HCT116 (cell line): ENCODE data around the gene BCL2L13. TPM values are rescaled to one million over a fixed set of nuclear protein-coding genes. Genes with fewer than 3 reads are reported as not detected.

Experiments used
- ATAC-seq: fragments of 200-7000 bp; cut with Tn5 transposase; 2 replicates; pipeline ENCODE4 v1.9.1; 2020; ENCODE audit warnings: mild to moderate bottlenecking, moderate library complexity
- BruUV-seq: library from RNA; stranded (reverse); fragments of 400-500 nt; replicated peaks from 2 replicates; lab custom pipeline; 2021; lab: Mats Ljungman, UMichigan
- CTCF ChIA-PET: fragments of 300-600 bp; sonication (Branson Sonifier 250); formaldehyde crosslinking; loops from one replicate; lab custom pipeline; 2021; ENCODE audit warnings: antibody characterized with exemption; lab: Charles Lee
- POLR2A ChIA-PET: fragments of 300-600, 350-600 bp; sonication (Branson Sonifier 250); formaldehyde crosslinking; loops from one replicate; lab custom pipeline; 2021; ENCODE audit warnings: antibody characterized with exemption; lab: Charles Lee
- RAD21 ChIA-PET, 2 experiments: fragments of 300-600 bp; sonication (Branson Sonifier 250); formaldehyde crosslinking; loops; one replicate each; lab custom pipeline; 2023; ENCODE audit warnings: low total read pairs in 2 of 2; ENCODE audit not compliant: uncharacterized antibody in 2 of 2, unreplicated experiment in 2 of 2, low non-redundant PET in 1 of 2; lab: Charles Lee
- DNase-seq: peaks from one replicate; pipeline ENCODE4 v3.0.0-alpha.2; 2010; ENCODE audit warnings: low read depth, low spot score
- H2AFZ ChIP-seq: fragments of 200-600 bp; shearing (Covaris generic), sonication (generic); 2 replicates; pipeline ENCODE4 v1.6.1; 2017; ENCODE audit warnings: low read depth, mixed run types, mixed read lengths, antibody characterized with exemption, low read length; ENCODE audit not compliant: poor library complexity, severe bottlenecking
- H3K27ac ChIP-seq: 2 replicates; pipeline ENCODE4 v1.5.1; 2012; ENCODE audit warnings: low read depth, low read length
- H3K27me3 ChIP-seq: fragments of 200-600 bp; sonication (generic); 2 replicates; pipeline ENCODE4 v1.6.1; 2016; ENCODE audit warnings: mixed run types, low read length, mixed read lengths; ENCODE audit not compliant: insufficient read depth
- H3K36me3 ChIP-seq, 2 experiments: fragments of 200-500 bp in 1 of 2; fragments of 200-600 bp in 1 of 2; sonication (Bioruptor generic) in 1 of 2; sonication (generic) in 1 of 2; 2 replicates each; pipeline versions ENCODE4 v1.5.1 to v1.6.1; 2014 to 2016; ENCODE audit warnings: low read length in 2 of 2, inconsistent platforms in 1 of 2, mixed read lengths in 1 of 2, mixed run types in 1 of 2; ENCODE audit not compliant: insufficient read depth in 2 of 2, control insufficient read depth in 1 of 2
- H3K4me1 ChIP-seq, 2 experiments: fragments of 200-600 bp in 1 of 2; sonication (generic) in 1 of 2; 2 replicates each; pipeline versions ENCODE4 v1.5.1 to v1.6.1; 2012 to 2017; ENCODE audit warnings: low read length in 2 of 2, inconsistent platforms in 1 of 2, mild to moderate bottlenecking in 1 of 2, mixed read lengths in 1 of 2, mixed run types in 1 of 2, moderate library complexity in 1 of 2; ENCODE audit not compliant: insufficient read depth in 2 of 2, control insufficient read depth in 1 of 2
- H3K4me2 ChIP-seq: fragments of 200-600 bp; sonication (generic); 2 replicates; pipeline ENCODE4 v1.6.1; 2017; ENCODE audit warnings: mixed run types, low read length, mixed read lengths
- H3K4me3 ChIP-seq, 2 experiments: fragments of 200-600 bp in 1 of 2; sonication (generic) in 1 of 2; replicated peaks in 1 of 2; 2 replicates each; pipeline ENCODE4 v1.5.1; 2011 to 2016; ENCODE audit warnings: low read length in 2 of 2, control low read depth in 1 of 2, low read depth in 1 of 2, mild to moderate bottlenecking in 1 of 2, mixed read lengths in 1 of 2, mixed run types in 1 of 2
- H3K79me2 ChIP-seq: fragments of 200-600 bp; sonication (generic); 2 replicates; pipeline ENCODE4 v1.6.1; 2017; ENCODE audit warnings: mild to moderate bottlenecking, mixed run types, low read length, moderate library complexity, mixed read lengths; ENCODE audit not compliant: insufficient read depth
- H3K9ac ChIP-seq: fragments of 200-600 bp; sonication (generic); 2 replicates; pipeline ENCODE4 v1.6.1; 2016; ENCODE audit warnings: low read length, mixed read lengths
- H3K9me2 ChIP-seq: fragments of 200-600 bp; sonication (generic), shearing (Covaris generic); 2 replicates; pipeline ENCODE4 v1.6.1; 2017; ENCODE audit warnings: mixed run types, mild to moderate bottlenecking, moderate library complexity; ENCODE audit not compliant: insufficient read depth
- H3K9me3 ChIP-seq, 2 experiments: fragments of 200-500 bp in 1 of 2; fragments of 200-600 bp in 1 of 2; sonication (Bioruptor generic) in 1 of 2; sonication (generic) in 1 of 2; 2 replicates each; pipeline ENCODE4 v1.6.1; 2014 to 2017; ENCODE audit warnings: low read length in 2 of 2, mixed read lengths in 2 of 2, inconsistent platforms in 1 of 2, low read depth in 1 of 2, mild to moderate bottlenecking in 1 of 2, mixed run types in 1 of 2, moderate library complexity in 1 of 2; ENCODE audit not compliant: control insufficient read depth in 1 of 2, insufficient read depth in 1 of 2
- H4K20me1 ChIP-seq: fragments of 200-600 bp; sonication (generic), shearing (Covaris generic); 2 replicates; pipeline ENCODE4 v1.6.1; 2017; ENCODE audit warnings: mixed run types, mild to moderate bottlenecking, moderate library complexity; ENCODE audit not compliant: insufficient read depth
- ELF1 ChIP-seq: IDR thresholded peaks from 2 replicates; pipeline ENCODE4 v1.6.1; 2012; ENCODE audit warnings: low read depth, borderline replicate concordance
- POLR2AphosphoS5 ChIP-seq: IDR thresholded peaks from 2 replicates; pipeline ENCODE4 v1.6.1; 2011; ENCODE audit warnings: mild to moderate bottlenecking, low read depth, low read length, moderate library complexity
- SIN3A ChIP-seq: IDR thresholded peaks from 2 replicates; pipeline ENCODE4 v1.6.1; 2012; ENCODE audit warnings: low read depth
- SP1 ChIP-seq: IDR thresholded peaks from 2 replicates; pipeline ENCODE4 v1.6.1; 2012; ENCODE audit warnings: low read depth
- TCF7L2 ChIP-seq: IDR thresholded peaks from 2 replicates; pipeline ENCODE4 v1.7.0; 2011; ENCODE audit warnings: borderline replicate concordance, inconsistent platforms; ENCODE audit not compliant: insufficient read depth, insufficient read length; ENCODE audit errors: extremely low read depth
- YY1 ChIP-seq: IDR thresholded peaks from 2 replicates; pipeline ENCODE4 v1.6.1; 2011; ENCODE audit warnings: low read length, low read depth, moderate library complexity, mild to moderate bottlenecking; ENCODE audit not compliant: insufficient replicate concordance; ENCODE audit errors: extremely low read depth
- intact Hi-C: fragments of 100-400 bp; cut with micrococcal nuclease; formaldehyde crosslinking; loops from 2 replicates; pipeline ENCODE4 v1.10.0; 2022
- total RNA-seq: library from RNA; stranded (reverse); gene quantifications from one replicate; pipeline ENCODE4 v1.2.1, GENCODE V29; 2021; ENCODE audit not compliant: unreplicated experiment
- TF ChIP-seq, protein P1 (sequence below): IDR thresholded peaks from 2 replicates; pipeline ENCODE4 v1.6.1; 2012; ENCODE audit warnings: low read depth
- TF ChIP-seq, protein P2 (sequence below): IDR thresholded peaks from 2 replicates; pipeline ENCODE4 v1.6.1; 2012
- TF ChIP-seq, protein P3 (sequence below), 3 experiments: fragments of 200-600 bp in 1 of 3; sonication (generic) in 1 of 3; IDR thresholded peaks in 2 of 3; conservative IDR thresholded peaks in 1 of 3; 2 replicates each; pipeline ENCODE4 v1.5.1; 2012 to 2017; ENCODE audit warnings: low read depth in 2 of 3, low read length in 2 of 3, antibody characterized with exemption in 1 of 3, borderline replicate concordance in 1 of 3, control low read depth in 1 of 3, mild to moderate bottlenecking in 1 of 3, mixed read lengths in 1 of 3, mixed run types in 1 of 3, moderate library complexity in 1 of 3; ENCODE audit not compliant: insufficient read depth in 1 of 3
- TF ChIP-seq, protein P4 (sequence below): IDR thresholded peaks from 2 replicates; pipeline ENCODE4 v1.6.1; 2012

The BCL2L13 gene
- total RNA-seq, 1 experiment from 2014 or later, result 38.6 TPM

DNA sequence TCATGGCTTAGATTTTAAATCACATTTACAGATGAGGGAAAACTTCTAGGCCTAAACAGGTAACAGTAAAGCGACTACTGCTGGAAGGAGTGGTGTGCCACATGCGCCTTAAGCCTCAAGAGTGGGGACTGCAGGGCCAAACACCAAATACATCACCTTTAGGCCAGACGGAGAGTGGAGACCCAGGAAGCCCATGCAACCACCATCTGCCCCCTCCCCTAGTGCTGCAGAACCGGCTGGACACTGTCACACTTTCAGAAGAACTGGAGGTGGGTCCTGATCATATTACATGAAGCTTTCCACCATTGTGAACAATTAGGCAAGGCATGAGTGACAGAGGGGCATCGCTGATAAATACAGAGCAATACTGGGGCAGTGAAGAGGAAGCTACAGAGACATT lies 46.4 kb upstream of the BCL2L13 start:
- CTCF ChIA-PET, result no interaction called here
- BruUV-seq, result no TSS peak
- H3K9me3 ChIP-seq, result no peaks in the 10 kb centered on the region
- no peak overlapping the region for H3K9ac ChIP-seq
- H4K20me1 ChIP-seq, result no peaks in the 10 kb centered on the region
- TF ChIP-seq SP1, result no peak
- TF ChIP-seq, protein P1, sequence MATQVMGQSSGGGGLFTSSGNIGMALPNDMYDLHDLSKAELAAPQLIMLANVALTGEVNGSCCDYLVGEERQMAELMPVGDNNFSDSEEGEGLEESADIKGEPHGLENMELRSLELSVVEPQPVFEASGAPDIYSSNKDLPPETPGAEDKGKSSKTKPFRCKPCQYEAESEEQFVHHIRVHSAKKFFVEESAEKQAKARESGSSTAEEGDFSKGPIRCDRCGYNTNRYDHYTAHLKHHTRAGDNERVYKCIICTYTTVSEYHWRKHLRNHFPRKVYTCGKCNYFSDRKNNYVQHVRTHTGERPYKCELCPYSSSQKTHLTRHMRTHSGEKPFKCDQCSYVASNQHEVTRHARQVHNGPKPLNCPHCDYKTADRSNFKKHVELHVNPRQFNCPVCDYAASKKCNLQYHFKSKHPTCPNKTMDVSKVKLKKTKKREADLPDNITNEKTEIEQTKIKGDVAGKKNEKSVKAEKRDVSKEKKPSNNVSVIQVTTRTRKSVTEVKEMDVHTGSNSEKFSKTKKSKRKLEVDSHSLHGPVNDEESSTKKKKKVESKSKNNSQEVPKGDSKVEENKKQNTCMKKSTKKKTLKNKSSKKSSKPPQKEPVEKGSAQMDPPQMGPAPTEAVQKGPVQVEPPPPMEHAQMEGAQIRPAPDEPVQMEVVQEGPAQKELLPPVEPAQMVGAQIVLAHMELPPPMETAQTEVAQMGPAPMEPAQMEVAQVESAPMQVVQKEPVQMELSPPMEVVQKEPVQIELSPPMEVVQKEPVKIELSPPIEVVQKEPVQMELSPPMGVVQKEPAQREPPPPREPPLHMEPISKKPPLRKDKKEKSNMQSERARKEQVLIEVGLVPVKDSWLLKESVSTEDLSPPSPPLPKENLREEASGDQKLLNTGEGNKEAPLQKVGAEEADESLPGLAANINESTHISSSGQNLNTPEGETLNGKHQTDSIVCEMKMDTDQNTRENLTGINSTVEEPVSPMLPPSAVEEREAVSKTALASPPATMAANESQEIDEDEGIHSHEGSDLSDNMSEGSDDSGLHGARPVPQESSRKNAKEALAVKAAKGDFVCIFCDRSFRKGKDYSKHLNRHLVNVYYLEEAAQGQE, result no peak
- no peak for TF ChIP-seq SIN3A
- TF ChIP-seq, protein P2, sequence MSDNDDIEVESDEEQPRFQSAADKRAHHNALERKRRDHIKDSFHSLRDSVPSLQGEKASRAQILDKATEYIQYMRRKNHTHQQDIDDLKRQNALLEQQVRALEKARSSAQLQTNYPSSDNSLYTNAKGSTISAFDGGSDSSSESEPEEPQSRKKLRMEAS, result no peak
- no peak for TF ChIP-seq TCF7L2
- no peak for TF ChIP-seq YY1
- TF ChIP-seq, protein P3, sequence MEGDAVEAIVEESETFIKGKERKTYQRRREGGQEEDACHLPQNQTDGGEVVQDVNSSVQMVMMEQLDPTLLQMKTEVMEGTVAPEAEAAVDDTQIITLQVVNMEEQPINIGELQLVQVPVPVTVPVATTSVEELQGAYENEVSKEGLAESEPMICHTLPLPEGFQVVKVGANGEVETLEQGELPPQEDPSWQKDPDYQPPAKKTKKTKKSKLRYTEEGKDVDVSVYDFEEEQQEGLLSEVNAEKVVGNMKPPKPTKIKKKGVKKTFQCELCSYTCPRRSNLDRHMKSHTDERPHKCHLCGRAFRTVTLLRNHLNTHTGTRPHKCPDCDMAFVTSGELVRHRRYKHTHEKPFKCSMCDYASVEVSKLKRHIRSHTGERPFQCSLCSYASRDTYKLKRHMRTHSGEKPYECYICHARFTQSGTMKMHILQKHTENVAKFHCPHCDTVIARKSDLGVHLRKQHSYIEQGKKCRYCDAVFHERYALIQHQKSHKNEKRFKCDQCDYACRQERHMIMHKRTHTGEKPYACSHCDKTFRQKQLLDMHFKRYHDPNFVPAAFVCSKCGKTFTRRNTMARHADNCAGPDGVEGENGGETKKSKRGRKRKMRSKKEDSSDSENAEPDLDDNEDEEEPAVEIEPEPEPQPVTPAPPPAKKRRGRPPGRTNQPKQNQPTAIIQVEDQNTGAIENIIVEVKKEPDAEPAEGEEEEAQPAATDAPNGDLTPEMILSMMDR (IDR thresholded peaks at IDR 0.05 in 2 of 3, conservative IDR thresholded peaks at IDR 0.05 in 1 of 3; ENCODE audit: borderline replicate concordance in 1 of 3, insufficient read depth in 1 of 3, low read depth in 2 of 3, low read length in 2 of 3), result no peak
- TF ChIP-seq POLR2AphosphoS5, result no peak
- TF ChIP-seq, protein P4, sequence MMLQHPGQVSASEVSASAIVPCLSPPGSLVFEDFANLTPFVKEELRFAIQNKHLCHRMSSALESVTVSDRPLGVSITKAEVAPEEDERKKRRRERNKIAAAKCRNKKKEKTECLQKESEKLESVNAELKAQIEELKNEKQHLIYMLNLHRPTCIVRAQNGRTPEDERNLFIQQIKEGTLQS, result no peak
- TF ChIP-seq ELF1, result no peak
- H3K4me3 ChIP-seq, result no peak overlapping the region
- ATAC-seq (no peak), DNase-seq (no peak)
- H3K27me3 ChIP-seq, result no peaks in the 10 kb centered on the region
- peaks cover 0 to 5% of the 10 kb centered on the region in 2 experiments; a peak in 2 of 4 replicates for H3K4me1 ChIP-seq
- no peaks in the 10 kb centered on the region for H3K9me2 ChIP-seq
- intact Hi-C loops, result no loop called here
- POLR2A ChIA-PET, result no interaction called here
- H2AFZ ChIP-seq, result no peak overlapping the region
- H3K36me3 ChIP-seq, result peaks cover 29 to 41% of the 10 kb centered on the region in 2 experiments; a peak in 3 of 4 replicates
- H3K79me2 ChIP-seq, result no peaks in the 10 kb centered on the region
- RAD21 ChIA-PET, result no interaction called here
- H3K27ac ChIP-seq, result no peak overlapping the region
- no peak overlapping the region for H3K4me2 ChIP-seq
